GM23338 (cell line): ENCODE results near the gene DCP1B. TPM values are rescaled to one million over a fixed set of nuclear protein-coding genes. Genes with fewer than 3 reads are reported as not detected.

ENCODE experiments used
- ATAC-seq: fragments of 200-7000 bp; cut with Tn5 transposase; 3 replicates; pipeline ENCODE4 v1.9.1; 2020
- DNase-seq: peaks from one replicate; pipeline ENCODE4 v3.0.0-alpha.2; 2015; ENCODE audit warnings: low spot score
- H2AFZ ChIP-seq: fragments of 200-600 bp; sonication (generic); 2 replicates; pipeline ENCODE4 v1.8.0; 2016; ENCODE audit warnings: antibody characterized with exemption, mild to moderate bottlenecking, moderate library complexity
- H3F3A ChIP-seq: fragments of 200-600 bp; sonication (generic); replicated peaks from 2 replicates; pipeline ENCODE4 v1.8.0; 2017; ENCODE audit warnings: antibody characterized with exemption, mixed run types, low read depth
- H3K27ac ChIP-seq: fragments of 200-600 bp; sonication (generic); 2 replicates; pipeline ENCODE4 v1.6.1; 2016; ENCODE audit warnings: low read depth
- H3K27me3 ChIP-seq: fragments of 200-600 bp; sonication (generic); 2 replicates; pipeline ENCODE4 v1.8.0; 2016; ENCODE audit warnings: mild to moderate bottlenecking, mixed run types, moderate library complexity; ENCODE audit not compliant: insufficient read depth
- H3K36me3 ChIP-seq: fragments of 200-600 bp; sonication (generic); 2 replicates; pipeline ENCODE4 v1.8.0; 2016; ENCODE audit warnings: mild to moderate bottlenecking; ENCODE audit not compliant: insufficient read depth
- H3K4me1 ChIP-seq: fragments of 200-600 bp; sonication (generic); 2 replicates; pipeline ENCODE4 v1.8.0; 2016; ENCODE audit warnings: mild to moderate bottlenecking, moderate library complexity; ENCODE audit not compliant: insufficient read depth
- H3K4me2 ChIP-seq: fragments of 200-600 bp; sonication (generic); 2 replicates; pipeline ENCODE4 v1.7.1; 2017; ENCODE audit warnings: mixed run types
- H3K4me3 ChIP-seq: fragments of 200-600 bp; sonication (generic); 2 replicates; pipeline ENCODE4 v1.6.1; 2016; ENCODE audit warnings: mixed run types
- H3K79me2 ChIP-seq: fragments of 200-600 bp; sonication (generic); replicated peaks from 2 replicates; pipeline ENCODE4 v1.8.0; 2017; ENCODE audit warnings: mild to moderate bottlenecking; ENCODE audit not compliant: insufficient read depth
- H3K9me2 ChIP-seq: fragments of 200-600 bp; sonication (generic); 2 replicates; pipeline ENCODE4 v1.8.0; 2017; ENCODE audit not compliant: insufficient read depth
- H4K20me1 ChIP-seq: fragments of 200-600 bp; sonication (generic); replicated peaks from 2 replicates; pipeline ENCODE4 v1.8.0; 2017; ENCODE audit warnings: mild to moderate bottlenecking; ENCODE audit not compliant: insufficient read depth
- H3K27ac Mint-ChIP-seq: 2 replicates; pipeline ENCODE4 v1.8.0; 2020; ENCODE audit warnings: inconsistent platforms, mild to moderate bottlenecking, moderate library complexity, mixed read lengths
- H3K27me3 Mint-ChIP-seq: 3 replicates; pipeline ENCODE4 v1.8.0; 2022; ENCODE audit warnings: low read depth, mild to moderate bottlenecking, moderate library complexity, mixed read lengths, inconsistent platforms; ENCODE audit not compliant: insufficient read depth, poor library complexity
- H3K36me3 Mint-ChIP-seq: 3 replicates; pipeline ENCODE4 v1.8.0; 2021; ENCODE audit warnings: low read depth, mild to moderate bottlenecking, inconsistent platforms, moderate library complexity, mixed read lengths
- H3K4me1 Mint-ChIP-seq: 3 replicates; pipeline ENCODE4 v1.8.0; 2020; ENCODE audit warnings: mild to moderate bottlenecking, inconsistent platforms, mixed read lengths
- H3K4me3 Mint-ChIP-seq: 3 replicates; pipeline ENCODE4 v1.8.0; 2021; ENCODE audit warnings: moderate library complexity, mild to moderate bottlenecking, inconsistent platforms, mixed read lengths
- H3K9me3 Mint-ChIP-seq: 3 replicates; pipeline ENCODE4 v1.8.0; 2020; ENCODE audit warnings: moderate library complexity, mild to moderate bottlenecking, inconsistent platforms, mixed read lengths
- CREB1 ChIP-seq: fragments of 250-450 bp; sonication (Bioruptor Pico); IDR thresholded peaks from 2 replicates; pipeline ENCODE4 v1.5.0; 2020; ENCODE audit warnings: low read depth, mild to moderate bottlenecking, moderate library complexity
- ETS1 ChIP-seq: IDR thresholded peaks from 2 replicates; pipeline ENCODE4 v1.6.1; 2016; ENCODE audit warnings: antibody characterized with exemption
- EZH2 ChIP-seq: fragments of 200-600 bp; sonication (generic); IDR thresholded peaks from one replicate; pipeline ENCODE4 v1.8.0; 2017; ENCODE audit warnings: antibody characterized with exemption, mild to moderate bottlenecking, low read depth; ENCODE audit not compliant: unreplicated experiment
- EZH2phosphoT487 ChIP-seq: fragments of 200-600 bp; sonication (generic); IDR thresholded peaks from one replicate; pipeline ENCODE4 v1.8.1; 2018; ENCODE audit warnings: antibody characterized with exemption; ENCODE audit not compliant: unreplicated experiment
- JUNB ChIP-seq: IDR thresholded peaks from one replicate; pipeline ENCODE4 v1.6.1; 2016; ENCODE audit warnings: antibody characterized with exemption; ENCODE audit not compliant: unreplicated experiment
- NANOG ChIP-seq: IDR thresholded peaks from 2 replicates; pipeline ENCODE4 v1.6.1; 2016; ENCODE audit warnings: antibody characterized with exemption, borderline replicate concordance
- POLR2AphosphoS5 ChIP-seq: IDR thresholded peaks from 2 replicates; pipeline ENCODE4 v1.6.1; 2016; ENCODE audit warnings: antibody characterized with exemption, low read depth
- REST ChIP-seq: IDR thresholded peaks from one replicate; pipeline ENCODE4 v1.6.1; 2018; ENCODE audit warnings: antibody characterized with exemption; ENCODE audit not compliant: unreplicated experiment
- STAT1 ChIP-seq: IDR thresholded peaks from one replicate; pipeline ENCODE4 v1.6.1; 2016; ENCODE audit warnings: antibody characterized with exemption; ENCODE audit not compliant: unreplicated experiment
- ZNF114 ChIP-seq: fragments of 250-450 bp; sonication (Bioruptor Pico); IDR thresholded peaks from 2 replicates; pipeline ENCODE4 v1.5.0; 2020; ENCODE audit warnings: mild to moderate bottlenecking, moderate library complexity
- ZNF331 ChIP-seq: fragments of 250-450 bp; sonication (Bioruptor Pico); IDR thresholded peaks from 2 replicates; pipeline ENCODE4 v1.5.0; 2020; ENCODE audit warnings: low read depth, mild to moderate bottlenecking, moderate library complexity
- ZNF462 ChIP-seq: fragments of 250-450 bp; sonication (Bioruptor Pico); IDR thresholded peaks from 2 replicates; pipeline ENCODE4 v1.5.0; 2020; ENCODE audit warnings: mild to moderate bottlenecking, moderate library complexity
- polyA plus RNA-seq: library from polyadenylated mRNA; unstranded; fragments of >200 nt; fragmentation: Nextera tagmentation; extraction: Ambion mirVana; gene quantifications from 2 replicates; pipeline ENCODE4 v1.2.1, GENCODE V29; 2016
- total RNA-seq: library from RNA; depleted of rRNA; stranded (reverse); fragments of >200 nt; shearing (Covaris generic); gene quantifications from 2 replicates; pipeline ENCODE4 v1.2.3, GENCODE V29; 2014
- TF ChIP-seq, protein P1 (sequence below), 2 experiments: fragments of 200-600 bp in 1 of 2; sonication (generic) in 1 of 2; conservative IDR thresholded peaks; 2 replicates each; pipeline versions ENCODE4 v1.5.1 to v1.6.1; 2016 to 2017; ENCODE audit warnings: antibody characterized with exemption in 2 of 2, low read depth in 2 of 2, mild to moderate bottlenecking in 2 of 2, moderate library complexity in 1 of 2

The DCP1B gene
- total and polyA plus RNA-seq, 2 experiments from 2014 or later, result 24.4 to 29.8 TPM

GRCh38 chr12:1924996-1925683 lies 79.1 kb downstream of the DCP1B start:
- H3K27ac ChIP-seq, result no peak overlapping the region
- H3K27ac Mint-ChIP-seq, result no peak overlapping the region
- H4K20me1 ChIP-seq, result no peaks in the 10 kb centered on the region
- ATAC-seq (no peak), DNase-seq (no peak)
- H3K36me3 ChIP-seq, result no peaks in the 10 kb centered on the region
- H3K4me1 ChIP-seq, result no peaks in the 10 kb centered on the region
- no peak overlapping the region for H3K4me3 Mint-ChIP-seq
- peaks cover 7% of the 10 kb centered on the region for H3K27me3 Mint-ChIP-seq
- no peak overlapping the region for H3K4me2 ChIP-seq
- H3K9me3 Mint-ChIP-seq, result no peaks in the 10 kb centered on the region
- H3K79me2 ChIP-seq, result no peaks in the 10 kb centered on the region
- no peaks in the 10 kb centered on the region for H3K36me3 Mint-ChIP-seq
- no peaks in the 10 kb centered on the region for H3K27me3 ChIP-seq
- H3K9me2 ChIP-seq, result no peaks in the 10 kb centered on the region
- H3K4me1 Mint-ChIP-seq, result no peaks in the 10 kb centered on the region; the same call in 2 of the 3 replicates
- H3F3A ChIP-seq, result no peaks in the 10 kb centered on the region
- no peak overlapping the region for H3K4me3 ChIP-seq
- TF ChIP-seq ETS1 (no peak), JUNB (no peak), EZH2phosphoT487 (no peak), STAT1 (no peak), NANOG (no peak), ZNF331 (CRISPR knock-in tag) (no peak), ZNF462 (CRISPR knock-in tag) (no peak), EZH2 (no peak), REST (no peak), ZNF114 (no peak), POLR2AphosphoS5 (no peak), CREB1 (CRISPR knock-in tag) (no peak)
- TF ChIP-seq, protein P1, sequence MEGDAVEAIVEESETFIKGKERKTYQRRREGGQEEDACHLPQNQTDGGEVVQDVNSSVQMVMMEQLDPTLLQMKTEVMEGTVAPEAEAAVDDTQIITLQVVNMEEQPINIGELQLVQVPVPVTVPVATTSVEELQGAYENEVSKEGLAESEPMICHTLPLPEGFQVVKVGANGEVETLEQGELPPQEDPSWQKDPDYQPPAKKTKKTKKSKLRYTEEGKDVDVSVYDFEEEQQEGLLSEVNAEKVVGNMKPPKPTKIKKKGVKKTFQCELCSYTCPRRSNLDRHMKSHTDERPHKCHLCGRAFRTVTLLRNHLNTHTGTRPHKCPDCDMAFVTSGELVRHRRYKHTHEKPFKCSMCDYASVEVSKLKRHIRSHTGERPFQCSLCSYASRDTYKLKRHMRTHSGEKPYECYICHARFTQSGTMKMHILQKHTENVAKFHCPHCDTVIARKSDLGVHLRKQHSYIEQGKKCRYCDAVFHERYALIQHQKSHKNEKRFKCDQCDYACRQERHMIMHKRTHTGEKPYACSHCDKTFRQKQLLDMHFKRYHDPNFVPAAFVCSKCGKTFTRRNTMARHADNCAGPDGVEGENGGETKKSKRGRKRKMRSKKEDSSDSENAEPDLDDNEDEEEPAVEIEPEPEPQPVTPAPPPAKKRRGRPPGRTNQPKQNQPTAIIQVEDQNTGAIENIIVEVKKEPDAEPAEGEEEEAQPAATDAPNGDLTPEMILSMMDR (conservative IDR thresholded peaks at IDR 0.05; ENCODE audit: low read depth in 2 of 2), result no peak
- H2AFZ ChIP-seq, result no peak overlapping the region
